HepG2 (cell line): ENCODE data around the gene CD83. TPM values are rescaled to one million over a fixed set of nuclear protein-coding genes. Genes with fewer than 3 reads are reported as not detected.

Source experiments
- ATAC-seq: fragments of 200-7000 bp; cut with Tn5 transposase; 3 replicates; pipeline ENCODE4 v1.9.1; 2020; ENCODE audit warnings: mild to moderate bottlenecking, moderate library complexity
- BruUV-seq: library from RNA; stranded (reverse); fragments of 400-500 nt; replicated peaks from 2 replicates; lab custom pipeline; 2021; lab: Mats Ljungman, UMichigan
- CTCF ChIA-PET: fragments of 300-600 bp; formaldehyde crosslinking; extraction: SDS; loops from one replicate; lab custom pipeline; 2021; ENCODE audit warnings: low total read pairs, inconsistent platforms, low intra/inter-chr PET ratio; lab: Yijun Ruan, JAX
- POLR2A ChIA-PET: fragments of 350-600 bp; sonication (Branson Sonifier 250); formaldehyde crosslinking; loops from one replicate; lab custom pipeline; 2020; ENCODE audit warnings: antibody characterized with exemption, inconsistent platforms; lab: Yijun Ruan, JAX
- DNase-seq: peaks from one replicate; pipeline ENCODE4 v3.0.0-alpha.2; 2015; ENCODE audit warnings: low spot score
- FAIRE-seq: peaks from 3 replicates; lab custom pipeline; 2011; peaks lifted over from hg19 to GRCh38; lab: Jason Lieb, UNC
- H2AFZ ChIP-seq: one replicate; pipeline ENCODE4 v1.6.1; 2011; ENCODE audit warnings: low read length, inconsistent platforms
- H3K27ac ChIP-seq: fragments of 300-600 bp; 3 replicates; pipeline ENCODE4 v1.8.0; 2011; ENCODE audit warnings: mixed run types, mild to moderate bottlenecking, mixed read lengths, low read length, inconsistent platforms; ENCODE audit not compliant: insufficient read depth; ENCODE audit errors: extremely low read length
- H3K27me3 ChIP-seq, 2 experiments: fragments of 200-600 bp in 1 of 2; 2 replicates in 1 of 2; 3 replicates in 1 of 2; pipeline versions ENCODE4 v1.6.0 to v1.8.0; 2011; ENCODE audit warnings: low read length in 2 of 2, mild to moderate bottlenecking in 2 of 2, moderate library complexity in 2 of 2, inconsistent platforms in 1 of 2; ENCODE audit not compliant: insufficient read depth in 2 of 2, control insufficient read depth in 1 of 2
- H3K36me3 ChIP-seq, 2 experiments: fragments of 200-600 bp in 1 of 2; replicated peaks in 1 of 2; 2 replicates in 1 of 2; 3 replicates in 1 of 2; pipeline versions ENCODE4 v1.5.1 to v1.8.0; 2011; ENCODE audit warnings: low read length in 2 of 2, inconsistent platforms in 1 of 2; ENCODE audit not compliant: insufficient read depth in 2 of 2, control insufficient read depth in 1 of 2
- H3K4me1 ChIP-seq: 2 replicates; pipeline ENCODE4 v1.5.1; 2012; ENCODE audit warnings: low read length, inconsistent platforms; ENCODE audit not compliant: insufficient read depth
- H3K4me2 ChIP-seq: 2 replicates; pipeline ENCODE4 v1.6.0; 2011; ENCODE audit warnings: low read depth, low read length, inconsistent platforms
- H3K4me3 ChIP-seq, 3 experiments: fragments of 200-600 bp in 1 of 3; sonication (generic), shearing (Covaris generic) in 1 of 3; replicated peaks in 1 of 3; 2 replicates each; pipeline ENCODE4 v1.5.1; 2011 to 2016; ENCODE audit warnings: low read length in 3 of 3, inconsistent platforms in 2 of 3, low read depth in 2 of 3, mild to moderate bottlenecking in 2 of 3, control low read depth in 1 of 3, mixed read lengths in 1 of 3; ENCODE audit not compliant: insufficient read depth in 1 of 3
- H3K79me2 ChIP-seq: one replicate; pipeline ENCODE4 v1.6.1; 2011; ENCODE audit warnings: low read length, inconsistent platforms; ENCODE audit not compliant: insufficient read depth
- H3K9ac ChIP-seq: 2 replicates; pipeline ENCODE4 v1.6.0; 2011; ENCODE audit warnings: mild to moderate bottlenecking, low read depth, low read length, inconsistent platforms; ENCODE audit not compliant: insufficient read depth
- H3K9me3 ChIP-seq: 2 replicates; pipeline ENCODE4 v1.5.1; 2012; ENCODE audit warnings: mild to moderate bottlenecking, low read length
- H4K20me1 ChIP-seq: 2 replicates; pipeline ENCODE4 v1.6.0; 2011; ENCODE audit warnings: inconsistent platforms, mild to moderate bottlenecking, low read length, moderate library complexity; ENCODE audit not compliant: insufficient read depth
- ARNT2 ChIP-seq: sonication (generic); formaldehyde crosslinking; IDR thresholded peaks from 2 replicates; pipeline ENCODE4 v1.8.0; 2022; ENCODE audit warnings: mild to moderate bottlenecking, low read depth, missing genetic modification reagents, moderate library complexity
- HDAC2 ChIP-seq: sonication (generic); formaldehyde crosslinking; IDR thresholded peaks from 2 replicates; pipeline ENCODE4 v1.4.0; 2020; ENCODE audit warnings: missing genetic modification reagents
- KLF12 ChIP-seq: sonication (generic); formaldehyde crosslinking; IDR thresholded peaks from 2 replicates; pipeline ENCODE4 v1.4.0; 2020; ENCODE audit warnings: missing genetic modification reagents, borderline replicate concordance
- SALL2 ChIP-seq: sonication (generic); formaldehyde crosslinking; IDR thresholded peaks from 2 replicates; pipeline ENCODE4 v1.8.1; 2023; ENCODE audit warnings: mild to moderate bottlenecking, missing genetic modification reagents, inconsistent platforms
- SIN3A ChIP-seq: IDR thresholded peaks from 2 replicates; pipeline ENCODE4 v1.6.1; 2011; ENCODE audit warnings: low read depth, mild to moderate bottlenecking, control low read depth, low read length, borderline replicate concordance
- SNAPC2 ChIP-seq: sonication (generic); formaldehyde crosslinking; IDR thresholded peaks from 2 replicates; pipeline ENCODE4 v1.8.1; 2022; ENCODE audit warnings: mild to moderate bottlenecking, missing genetic modification reagents
- TBL1XR1 ChIP-seq: fragments of 150-350 bp; IDR thresholded peaks from 2 replicates; pipeline ENCODE4 v1.6.1; 2014; ENCODE audit warnings: borderline replicate concordance, low read length; ENCODE audit not compliant: partially characterized antibody
- TOE1 ChIP-seq: sonication (generic); formaldehyde crosslinking; IDR thresholded peaks from 2 replicates; pipeline ENCODE4 v1.4.0; 2020; ENCODE audit warnings: mild to moderate bottlenecking, missing genetic modification reagents
- ZBTB1 ChIP-seq: sonication (generic); formaldehyde crosslinking; IDR thresholded peaks from 2 replicates; pipeline ENCODE4 v1.4.0; 2020; ENCODE audit warnings: missing genetic modification reagents, borderline replicate concordance
- WGBS: methylation state at CpG from one replicate; pipeline ENCODE4 v1.1.6; 2017; ENCODE audit warnings: low lambda C conversion rate; 5-methylcytosine and 5-hydroxymethylcytosine counted together
- in situ Hi-C: cut with HindIII; loops from 2 replicates; pipeline ENCODE4 v1.10.0; 2017; ENCODE audit warnings: low pct_unique_long_range_greater_than_20kb; ENCODE audit not compliant: extremely low pct_ligation_motif_present
- intact Hi-C: fragments of 100-400 bp; cut with micrococcal nuclease; formaldehyde crosslinking; loops from one replicate; pipeline ENCODE4 v1.10.0; 2022; ENCODE audit not compliant: unreplicated experiment
- polyA plus RNA-seq, 8 experiments: library from polyadenylated mRNA; depleted of rRNA in 3 of 8; stranded (reverse) in 7 of 8; unstranded in 1 of 8; fragments of >200 nt; fragmentation: Illumina TruSeq in 4 of 8; extraction: Trizol in 4 of 8; gene quantifications; 2 replicates each; pipeline versions ENCODE4 v1.2.1 to v1.2.3, GENCODE V29; 2011 to 2016; ENCODE audit warnings: low read depth in 4 of 8, missing spikeins in 1 of 8, mixed read lengths in 1 of 8; ENCODE audit not compliant: insufficient read depth in 1 of 8
- total RNA-seq, 5 experiments: library from RNA; depleted of rRNA; stranded (reverse); fragments of >200 nt; fragmentation: Illumina TruSeq; extraction: Trizol; gene quantifications; 2 replicates each; pipeline ENCODE4 v1.2.3, GENCODE V29; 2016; ENCODE audit warnings: low read depth in 1 of 5
- TF ChIP-seq, protein P1 (sequence below): IDR thresholded peaks from 2 replicates; pipeline ENCODE4 v1.6.1; 2016; ENCODE audit warnings: mild to moderate bottlenecking
- TF ChIP-seq, protein P2 (sequence below): sonication (generic); formaldehyde crosslinking; IDR thresholded peaks from 2 replicates; pipeline ENCODE4 v1.4.0; 2020; ENCODE audit warnings: missing genetic modification reagents
- TF ChIP-seq, protein P3 (sequence below): IDR thresholded peaks from 2 replicates; pipeline ENCODE4 v1.6.1; 2016; ENCODE audit warnings: missing compliant biosample characterization, missing genetic modification reagents, borderline replicate concordance

CD83 gene
- total and polyA plus RNA-seq, 2 of the 13 experiments (the other 11 are each of a cell fraction or from before 2014, with no cell fraction given) = 0.46 to 2.3 TPM

DNA sequence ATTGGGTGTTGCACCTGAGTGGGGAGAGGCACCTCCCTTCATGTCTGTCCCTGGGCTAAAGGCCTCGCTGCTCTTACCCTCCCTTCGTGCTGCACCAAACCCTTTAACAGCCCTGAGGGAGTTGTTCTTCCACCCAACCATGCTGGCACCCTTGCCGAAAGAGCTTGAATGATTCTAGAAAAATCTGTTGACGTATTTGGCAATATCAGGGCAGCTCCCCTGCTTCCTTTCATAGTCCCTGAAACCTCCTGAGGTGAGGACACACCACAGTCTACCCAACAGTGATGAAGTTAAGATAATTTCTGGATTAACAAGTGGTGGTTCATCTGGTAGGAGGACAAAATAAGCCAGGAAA lies 15.3 kb downstream of the CD83 start:
- H3K27ac ChIP-seq = no peak overlapping the region
- in situ Hi-C loops = no loop called here
- peaks cover 25% of the 10 kb centered on the region for H3K4me1 ChIP-seq
- ChIA-PET POLR2A (no interaction called here), CTCF (no interaction called here)
- no peaks in the 10 kb centered on the region for H3K27me3 ChIP-seq
- no peaks in the 10 kb centered on the region for H3K79me2 ChIP-seq
- H3K9me3 ChIP-seq = no peaks in the 10 kb centered on the region
- intact Hi-C loops = no loop called here
- no peak overlapping the region for H2AFZ ChIP-seq
- no peaks in the 10 kb centered on the region for H3K36me3 ChIP-seq
- FAIRE-seq = no peak
- H3K9ac ChIP-seq = no peak overlapping the region
- no peak for DNase-seq
- TF ChIP-seq SALL2 (CRISPR knock-in tag) = no peak
- no peak for TF ChIP-seq SNAPC2
- TF ChIP-seq HDAC2 (CRISPR knock-in tag) = no peak
- no peak for TF ChIP-seq ZBTB1
- TF ChIP-seq, protein P1, sequence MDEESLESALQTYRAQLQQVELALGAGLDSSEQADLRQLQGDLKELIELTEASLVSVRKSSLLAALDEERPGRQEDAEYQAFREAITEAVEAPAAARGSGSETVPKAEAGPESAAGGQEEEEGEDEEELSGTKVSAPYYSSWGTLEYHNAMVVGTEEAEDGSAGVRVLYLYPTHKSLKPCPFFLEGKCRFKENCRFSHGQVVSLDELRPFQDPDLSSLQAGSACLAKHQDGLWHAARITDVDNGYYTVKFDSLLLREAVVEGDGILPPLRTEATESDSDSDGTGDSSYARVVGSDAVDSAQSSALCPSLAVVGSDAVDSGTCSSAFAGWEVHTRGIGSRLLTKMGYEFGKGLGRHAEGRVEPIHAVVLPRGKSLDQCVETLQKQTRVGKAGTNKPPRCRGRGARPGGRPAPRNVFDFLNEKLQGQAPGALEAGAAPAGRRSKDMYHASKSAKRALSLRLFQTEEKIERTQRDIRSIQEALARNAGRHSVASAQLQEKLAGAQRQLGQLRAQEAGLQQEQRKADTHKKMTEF (CRISPR knock-in tag) = no peak
- no peak for TF ChIP-seq TBL1XR1
- no peak for TF ChIP-seq TOE1
- no peak for TF ChIP-seq ARNT2
- TF ChIP-seq, protein P2, sequence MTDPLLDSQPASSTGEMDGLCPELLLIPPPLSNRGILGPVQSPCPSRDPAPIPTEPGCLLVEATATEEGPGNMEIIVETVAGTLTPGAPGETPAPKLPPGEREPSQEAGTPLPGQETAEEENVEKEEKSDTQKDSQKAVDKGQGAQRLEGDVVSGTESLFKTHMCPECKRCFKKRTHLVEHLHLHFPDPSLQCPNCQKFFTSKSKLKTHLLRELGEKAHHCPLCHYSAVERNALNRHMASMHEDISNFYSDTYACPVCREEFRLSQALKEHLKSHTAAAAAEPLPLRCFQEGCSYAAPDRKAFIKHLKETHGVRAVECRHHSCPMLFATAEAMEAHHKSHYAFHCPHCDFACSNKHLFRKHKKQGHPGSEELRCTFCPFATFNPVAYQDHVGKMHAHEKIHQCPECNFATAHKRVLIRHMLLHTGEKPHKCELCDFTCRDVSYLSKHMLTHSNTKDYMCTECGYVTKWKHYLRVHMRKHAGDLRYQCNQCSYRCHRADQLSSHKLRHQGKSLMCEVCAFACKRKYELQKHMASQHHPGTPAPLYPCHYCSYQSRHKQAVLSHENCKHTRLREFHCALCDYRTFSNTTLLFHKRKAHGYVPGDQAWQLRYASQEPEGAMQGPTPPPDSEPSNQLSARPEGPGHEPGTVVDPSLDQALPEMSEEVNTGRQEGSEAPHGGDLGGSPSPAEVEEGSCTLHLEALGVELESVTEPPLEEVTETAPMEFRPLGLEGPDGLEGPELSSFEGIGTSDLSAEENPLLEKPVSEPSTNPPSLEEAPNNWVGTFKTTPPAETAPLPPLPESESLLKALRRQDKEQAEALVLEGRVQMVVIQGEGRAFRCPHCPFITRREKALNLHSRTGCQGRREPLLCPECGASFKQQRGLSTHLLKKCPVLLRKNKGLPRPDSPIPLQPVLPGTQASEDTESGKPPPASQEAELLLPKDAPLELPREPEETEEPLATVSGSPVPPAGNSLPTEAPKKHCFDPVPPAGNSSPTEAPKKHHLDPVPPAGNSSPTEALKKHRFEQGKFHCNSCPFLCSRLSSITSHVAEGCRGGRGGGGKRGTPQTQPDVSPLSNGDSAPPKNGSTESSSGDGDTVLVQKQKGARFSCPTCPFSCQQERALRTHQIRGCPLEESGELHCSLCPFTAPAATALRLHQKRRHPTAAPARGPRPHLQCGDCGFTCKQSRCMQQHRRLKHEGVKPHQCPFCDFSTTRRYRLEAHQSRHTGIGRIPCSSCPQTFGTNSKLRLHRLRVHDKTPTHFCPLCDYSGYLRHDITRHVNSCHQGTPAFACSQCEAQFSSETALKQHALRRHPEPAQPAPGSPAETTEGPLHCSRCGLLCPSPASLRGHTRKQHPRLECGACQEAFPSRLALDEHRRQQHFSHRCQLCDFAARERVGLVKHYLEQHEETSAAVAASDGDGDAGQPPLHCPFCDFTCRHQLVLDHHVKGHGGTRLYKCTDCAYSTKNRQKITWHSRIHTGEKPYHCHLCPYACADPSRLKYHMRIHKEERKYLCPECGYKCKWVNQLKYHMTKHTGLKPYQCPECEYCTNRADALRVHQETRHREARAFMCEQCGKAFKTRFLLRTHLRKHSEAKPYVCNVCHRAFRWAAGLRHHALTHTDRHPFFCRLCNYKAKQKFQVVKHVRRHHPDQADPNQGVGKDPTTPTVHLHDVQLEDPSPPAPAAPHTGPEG (CRISPR knock-in tag) = no peak
- TF ChIP-seq, protein P3, sequence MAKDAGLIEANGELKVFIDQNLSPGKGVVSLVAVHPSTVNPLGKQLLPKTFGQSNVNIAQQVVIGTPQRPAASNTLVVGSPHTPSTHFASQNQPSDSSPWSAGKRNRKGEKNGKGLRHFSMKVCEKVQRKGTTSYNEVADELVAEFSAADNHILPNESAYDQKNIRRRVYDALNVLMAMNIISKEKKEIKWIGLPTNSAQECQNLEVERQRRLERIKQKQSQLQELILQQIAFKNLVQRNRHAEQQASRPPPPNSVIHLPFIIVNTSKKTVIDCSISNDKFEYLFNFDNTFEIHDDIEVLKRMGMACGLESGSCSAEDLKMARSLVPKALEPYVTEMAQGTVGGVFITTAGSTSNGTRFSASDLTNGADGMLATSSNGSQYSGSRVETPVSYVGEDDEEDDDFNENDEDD (CRISPR knock-in tag) = no peak
- TF ChIP-seq SIN3A = no peak
- no peak for TF ChIP-seq KLF12 (CRISPR knock-in tag)
- H3K4me3 ChIP-seq = no peak overlapping the region
- WGBS = 82% methylated on average over 4 of the region's 4 CpGs
- no peaks in the 10 kb centered on the region for H4K20me1 ChIP-seq
- no peak overlapping the region for H3K4me2 ChIP-seq
- no peak for ATAC-seq
- no TSS peak for BruUV-seq
